Activated CD8-positive, alpha-beta memory T cell treated with anti-CD3 and anti-CD28 coated beads, Interleukin-2, amount 50 U/mL, for 1 hour (primary cell): ENCODE data around the gene DCTN4.
"Not testable (repeated sequence)": the region's sequence is repeated elsewhere in the genome, so short reads cannot be mapped to it uniquely, and the experiment has no call there.

ENCODE experiments used
- DNase-seq: peaks from one replicate; pipeline ENCODE4 v3.0.0-alpha.2; 2020; ENCODE audit errors: extremely low read depth

The DCTN4 gene

DNA sequence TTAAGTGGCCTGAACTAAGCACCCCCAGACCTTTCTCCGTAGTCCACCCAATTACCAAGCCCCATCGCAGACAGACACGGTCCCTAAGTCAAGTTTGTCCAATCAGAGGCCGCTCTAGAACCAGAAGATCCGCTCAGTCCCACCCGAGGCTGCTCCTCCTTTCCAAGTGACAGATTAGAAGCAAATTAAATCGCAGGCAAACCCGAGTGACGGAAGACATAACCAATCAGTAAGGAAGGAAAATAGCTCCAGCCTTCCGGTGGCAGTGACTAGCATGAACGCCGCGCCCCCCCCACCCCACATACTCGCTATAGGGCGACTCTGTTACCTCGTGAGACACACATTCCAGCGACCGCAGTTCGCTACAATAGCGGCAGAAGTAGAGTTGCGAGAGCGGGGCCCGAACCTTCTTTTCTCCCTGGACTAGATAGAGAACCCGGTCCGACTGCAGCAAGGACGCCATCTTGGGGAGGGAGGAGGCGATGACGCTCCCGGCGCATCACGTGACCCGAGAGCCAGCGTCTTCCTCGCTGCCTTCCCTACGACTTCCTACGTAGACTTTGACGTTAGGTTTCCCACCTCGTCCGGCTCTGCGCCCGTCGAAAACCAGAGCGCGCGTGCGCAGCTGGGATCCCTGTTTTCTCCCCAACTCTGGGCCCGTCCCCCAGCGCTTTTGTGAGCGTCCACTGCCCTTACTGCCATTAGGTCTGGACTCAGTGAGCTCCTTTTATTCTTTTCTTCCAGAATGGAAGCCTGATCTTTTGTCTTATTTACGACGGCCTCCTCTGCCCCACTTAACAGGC is at the start of gene DCTN4:
DCTN4 (minus strand) TSS at position 487 of the 803 bp plus-strand sequence; CDS start at position 463, 24 bp downstream.
- peak; percentile 88 for DNase-seq

DNA sequence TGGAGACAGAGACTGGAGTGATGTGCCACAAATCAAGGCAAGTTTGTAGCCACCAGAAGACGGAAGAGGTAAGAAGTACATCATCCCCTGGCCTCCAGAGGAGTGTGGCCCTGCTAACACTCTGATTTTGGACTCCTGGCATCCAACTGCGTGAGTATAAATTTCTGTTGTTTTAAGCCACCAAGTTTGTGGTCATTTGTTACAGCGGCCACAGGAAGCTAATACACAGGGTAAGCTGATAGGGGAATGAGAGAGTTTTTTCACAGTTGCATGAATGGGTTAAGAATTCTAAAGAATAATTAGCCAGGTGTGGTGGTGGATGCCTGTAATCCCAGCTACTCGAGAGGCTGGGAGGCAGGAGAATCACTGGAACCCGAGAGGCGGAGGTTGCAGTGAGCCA is 45.6 kb upstream of the DCTN4 start:
- DNase-seq: no peak

DNA sequence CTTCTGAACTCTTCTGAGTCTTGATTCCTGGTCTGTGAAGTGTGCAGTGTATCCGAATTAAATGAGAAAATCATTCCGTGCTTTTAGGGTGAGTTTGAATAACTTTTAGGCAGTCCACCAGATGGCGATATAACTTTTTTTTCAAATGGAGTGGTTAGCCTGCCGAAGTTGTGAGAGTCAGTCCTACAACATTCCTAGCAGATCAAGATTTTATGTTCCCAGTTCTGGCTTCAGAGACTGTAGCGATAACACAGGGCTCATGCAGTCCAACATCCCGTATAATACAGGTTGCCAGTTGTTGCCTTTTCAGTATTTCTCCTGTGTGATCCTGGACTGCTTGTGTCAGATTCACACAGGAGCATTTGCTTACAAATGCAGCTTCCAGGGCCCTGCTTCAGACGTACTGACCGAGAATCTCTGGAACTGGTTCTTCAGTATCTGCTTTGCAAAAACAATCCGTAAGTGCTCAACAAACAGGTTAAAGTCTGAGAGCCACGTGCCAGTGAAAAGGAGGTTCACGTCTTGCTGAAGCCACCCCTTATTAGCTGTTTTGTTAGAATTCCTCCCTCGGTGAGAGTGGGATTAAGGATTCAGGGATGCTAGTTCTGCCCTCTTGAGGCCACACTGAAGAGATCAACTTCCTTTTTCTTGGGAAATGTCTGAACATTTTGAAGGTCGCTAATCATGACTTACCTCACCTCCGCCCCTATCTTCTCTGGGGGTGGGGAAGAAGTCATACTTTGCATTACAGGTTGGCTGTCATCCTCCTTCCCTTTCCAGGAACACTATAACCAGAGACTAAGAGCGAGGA is 42.5 kb upstream of the DCTN4 start:
- DNase-seq: no peak

DNA sequence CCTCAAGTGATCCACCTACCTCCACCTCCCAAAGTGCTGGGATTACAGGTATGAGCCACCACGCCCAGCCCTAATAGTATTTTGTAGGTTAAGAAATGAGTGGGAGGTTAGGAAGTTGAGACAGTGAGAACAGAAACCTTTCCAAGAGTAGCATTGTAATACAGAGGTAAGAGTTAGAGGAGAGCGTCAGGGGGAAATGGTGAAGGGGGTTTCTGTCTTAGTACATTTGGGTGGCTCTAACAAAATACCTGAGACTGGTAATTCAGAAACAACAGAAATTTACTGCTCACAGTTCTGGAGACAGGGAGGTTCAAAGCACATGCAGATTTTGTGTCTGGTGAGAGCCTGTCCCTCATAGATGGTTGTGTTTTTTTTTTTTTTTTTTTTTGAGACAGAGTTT is 38.6 kb upstream of the DCTN4 start:
- DNase-seq: no peak

DNA sequence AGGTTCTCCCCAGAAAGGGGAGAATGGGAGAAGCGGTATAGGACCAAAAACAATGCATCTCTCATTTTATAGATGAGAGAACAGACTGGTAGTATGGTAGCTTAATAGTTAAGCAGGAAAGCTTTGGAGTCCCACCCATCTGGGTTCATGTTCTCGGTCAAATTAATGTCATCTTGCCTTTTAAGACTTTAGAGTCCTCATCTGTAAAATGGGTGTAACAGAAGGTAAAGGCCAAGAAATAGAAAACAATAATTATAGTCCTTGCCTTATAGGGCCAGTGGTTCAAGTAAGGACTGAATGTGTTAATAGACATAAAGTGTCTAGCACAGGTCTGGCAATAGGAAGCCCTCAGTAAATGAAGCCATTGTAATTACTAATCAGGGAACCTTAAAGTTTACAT is 36.1 kb upstream of the DCTN4 start:
- DNase-seq: no peak

DNA sequence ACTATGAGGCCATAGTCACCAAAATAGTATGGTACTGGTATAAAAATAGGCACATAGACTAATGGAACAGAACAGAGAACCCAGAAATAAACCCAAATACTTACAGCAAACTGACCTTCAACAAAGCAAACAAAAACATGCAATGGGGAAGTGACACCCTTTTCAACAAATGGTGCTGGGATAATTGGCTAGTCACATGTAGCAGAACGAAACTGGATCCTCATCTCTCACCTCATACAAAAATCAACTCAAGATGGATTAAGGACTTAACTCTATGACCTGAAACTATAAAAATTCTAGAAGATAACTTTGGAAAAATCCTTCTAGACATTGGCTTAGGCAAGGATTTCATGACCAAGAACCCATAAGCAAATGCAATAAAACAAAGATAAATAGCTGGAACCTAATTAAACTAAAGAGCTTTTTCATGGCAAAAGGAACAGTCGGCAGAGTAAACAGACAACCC is 34.6 kb upstream of the DCTN4 start:
- not testable (repeated sequence) for DNase-seq

DNA sequence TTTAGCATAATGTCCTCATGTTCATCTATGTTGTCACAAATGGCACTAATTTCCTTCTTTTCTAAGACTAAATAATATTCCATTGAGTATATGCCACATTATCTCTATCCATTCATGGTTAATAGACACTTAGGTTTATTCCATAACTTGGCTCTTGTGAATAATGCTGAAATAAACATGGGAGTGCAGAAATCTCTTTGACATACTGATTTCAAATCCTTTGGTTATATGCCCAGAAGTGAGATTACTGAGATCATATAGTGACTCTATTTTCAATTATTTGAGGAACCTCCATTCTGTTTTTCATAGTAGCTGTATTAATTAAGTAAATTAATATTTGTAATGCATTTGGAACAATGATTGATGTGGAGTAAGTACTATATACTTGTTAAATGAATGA is 32.7 kb upstream of the DCTN4 start:
- no peak for DNase-seq

DNA sequence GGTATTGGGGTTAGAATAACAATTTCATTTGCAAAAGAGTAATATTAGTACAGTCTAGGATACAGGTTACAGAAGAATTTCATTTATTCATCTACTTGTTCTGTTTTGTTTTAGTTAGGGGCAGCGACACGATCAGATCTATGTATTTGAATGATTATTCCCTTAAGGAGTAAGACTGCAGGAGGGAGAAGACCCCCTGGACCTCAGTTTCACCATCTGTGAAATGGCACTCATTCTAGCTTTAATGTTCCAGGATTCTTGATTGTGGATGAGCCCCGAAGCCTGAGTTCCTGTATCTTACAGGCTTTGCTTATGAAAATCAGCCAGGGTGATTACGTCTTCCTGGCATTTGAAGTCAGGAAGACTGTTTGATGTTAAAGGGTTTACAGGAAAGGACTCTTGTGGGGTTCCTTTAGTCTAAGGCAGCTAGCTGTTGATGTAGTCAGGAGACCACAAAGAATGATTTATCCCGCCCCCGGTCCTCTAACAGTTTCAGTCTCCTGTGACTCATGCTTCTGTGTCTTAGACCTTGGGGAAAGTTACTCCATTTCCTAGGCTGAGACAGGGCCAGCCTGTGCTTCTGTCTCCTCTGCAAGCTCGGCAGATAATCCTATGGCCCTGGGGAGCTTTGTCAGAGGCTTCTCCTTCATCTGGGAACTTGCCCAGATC is 31.3 kb upstream of the DCTN4 start:
- DNase-seq: peak; percentile 40

DNA sequence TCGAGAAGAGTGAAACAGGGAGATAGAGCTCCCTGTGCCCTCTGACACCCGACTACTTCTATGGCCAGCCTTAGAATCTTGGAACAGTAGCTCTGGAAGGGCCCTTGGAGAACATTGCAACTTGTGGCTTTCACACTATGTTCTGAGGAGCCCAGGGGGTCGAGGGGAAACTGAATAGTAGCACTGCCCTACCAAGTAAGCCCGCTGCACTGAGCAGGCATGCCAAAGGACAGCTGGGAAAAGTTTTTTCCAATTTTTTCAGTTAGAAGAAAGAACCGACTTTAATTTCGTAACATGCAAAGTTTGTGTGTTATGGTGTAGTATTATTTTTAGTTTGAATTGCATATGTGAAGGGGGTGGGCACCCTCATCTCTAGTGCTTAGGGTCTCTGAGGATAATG is 30.6 kb upstream of the DCTN4 start:
- DNase-seq: no peak

DNA sequence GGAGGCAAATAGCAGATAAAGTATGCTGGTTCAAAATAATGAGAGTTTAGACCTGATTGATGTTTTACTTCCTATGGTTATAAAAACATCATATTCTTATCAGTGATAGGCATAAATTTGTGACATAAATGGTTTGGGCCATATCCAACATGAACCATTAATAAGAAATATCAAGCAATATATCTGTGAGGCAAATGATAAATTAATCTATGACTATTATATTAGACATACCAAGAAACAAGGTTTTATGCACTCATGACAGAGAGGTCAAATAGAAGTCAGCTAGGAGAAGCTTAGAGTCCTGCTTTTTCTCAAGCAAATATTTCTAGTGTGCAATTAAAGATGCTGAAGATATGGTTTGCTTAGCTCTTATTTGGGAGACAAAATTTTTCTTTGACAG is 30.2 kb upstream of the DCTN4 start:
- no peak for DNase-seq

DNA sequence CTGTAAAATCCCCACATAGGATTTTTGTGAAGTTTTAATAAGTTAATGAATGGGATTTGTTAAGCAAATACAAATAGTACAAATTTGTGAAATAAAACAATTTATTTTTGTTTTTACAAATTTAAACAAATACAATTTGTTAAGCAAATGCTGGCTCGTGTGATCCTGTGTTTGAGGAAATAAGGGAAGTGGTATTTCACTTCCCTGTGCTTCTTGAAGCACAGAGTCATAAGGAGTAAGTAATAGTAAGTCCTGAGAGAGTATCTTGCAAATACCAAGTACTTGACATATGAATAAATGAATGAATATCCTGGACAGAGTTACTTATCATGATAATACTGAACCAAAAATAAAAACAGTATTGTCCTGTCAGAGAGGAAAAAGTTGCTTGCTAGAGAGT is 28.8 kb upstream of the DCTN4 start:
- DNase-seq: no peak

DNA sequence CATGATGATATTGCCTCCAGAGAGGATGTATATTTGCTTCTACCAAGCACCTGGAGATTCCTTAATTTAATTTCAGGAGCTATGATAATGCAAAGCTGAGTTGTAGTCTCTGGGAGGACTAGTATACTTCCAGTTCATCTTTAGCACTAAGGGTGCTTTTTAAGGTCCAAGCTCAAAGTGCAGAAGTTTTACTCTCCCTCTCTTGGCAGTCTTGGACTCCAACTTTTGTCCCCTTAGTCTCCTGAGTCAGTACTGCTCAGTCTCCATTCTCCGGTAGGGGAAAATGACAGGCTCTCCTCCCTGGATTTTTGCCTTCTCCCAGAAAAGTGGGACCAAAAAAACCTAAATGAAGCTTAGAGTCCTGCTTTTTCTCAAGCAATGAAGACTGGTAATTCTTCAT is 28.1 kb upstream of the DCTN4 start:
- no peak for DNase-seq

DNA sequence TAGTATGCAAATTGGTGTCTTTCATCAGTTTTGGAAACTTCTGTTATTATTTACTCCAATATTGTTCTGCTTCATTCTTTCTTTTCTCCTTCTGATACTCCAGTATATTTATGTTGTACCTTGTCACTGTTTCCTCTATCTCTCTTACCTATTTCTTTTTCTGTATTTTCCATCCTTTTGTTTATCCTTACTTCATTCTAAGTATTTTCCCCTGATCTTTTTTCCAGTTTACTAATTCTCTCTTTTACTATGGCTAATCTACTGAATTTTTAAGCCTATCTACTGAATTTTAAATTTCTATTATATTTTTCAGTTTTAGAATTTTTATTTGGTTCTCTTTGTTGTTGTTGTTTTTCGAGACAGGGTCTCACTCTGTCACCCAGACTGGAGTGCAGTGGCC is 27.1 kb upstream of the DCTN4 start:
- no peak for DNase-seq

DNA sequence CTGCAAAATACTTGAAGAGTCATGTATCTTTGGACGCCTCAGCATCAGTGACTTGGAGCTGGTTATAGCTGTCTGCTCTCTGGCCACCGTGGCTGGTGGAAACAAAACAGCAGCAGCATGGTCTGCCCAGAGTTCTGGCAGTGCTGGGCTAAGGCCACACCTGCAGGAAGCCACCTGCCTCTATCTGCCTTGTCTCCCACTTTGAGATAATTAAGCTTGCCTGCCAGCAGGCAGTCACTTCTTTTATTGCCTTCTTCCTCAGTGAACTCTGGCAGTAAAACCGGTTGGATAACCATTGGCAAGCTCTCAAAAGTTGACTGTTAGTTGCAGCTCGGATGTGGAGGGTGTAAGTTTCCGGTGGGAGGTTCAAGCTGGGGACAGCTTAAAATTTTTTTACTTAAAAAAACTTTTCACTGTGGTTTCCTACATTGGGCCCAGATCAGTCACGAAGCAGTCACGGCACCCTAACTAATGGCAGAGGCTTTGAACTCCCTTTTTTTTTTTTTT is 24.7 kb upstream of the DCTN4 start:
- DNase-seq: peak; percentile 35

DNA sequence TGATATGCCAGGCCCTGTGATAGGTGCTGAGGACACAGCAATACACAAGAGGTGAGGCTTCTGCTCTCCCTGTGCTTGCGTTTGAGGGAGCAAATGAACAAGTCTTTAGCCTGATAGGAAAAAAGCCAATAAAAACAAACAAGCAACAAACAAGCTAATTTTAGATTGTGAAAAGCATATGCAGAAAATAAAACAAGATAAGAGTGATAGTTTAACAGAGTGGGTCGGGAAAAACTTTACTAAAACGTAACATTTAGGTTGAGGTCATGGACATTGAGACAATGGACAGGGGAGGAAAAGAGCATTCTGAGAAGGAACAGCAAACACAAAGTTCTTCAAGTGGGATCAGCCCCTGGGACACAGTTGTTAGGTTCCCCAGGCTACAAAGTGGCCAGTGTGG is 24.0 kb upstream of the DCTN4 start:
- DNase-seq: no peak

DNA sequence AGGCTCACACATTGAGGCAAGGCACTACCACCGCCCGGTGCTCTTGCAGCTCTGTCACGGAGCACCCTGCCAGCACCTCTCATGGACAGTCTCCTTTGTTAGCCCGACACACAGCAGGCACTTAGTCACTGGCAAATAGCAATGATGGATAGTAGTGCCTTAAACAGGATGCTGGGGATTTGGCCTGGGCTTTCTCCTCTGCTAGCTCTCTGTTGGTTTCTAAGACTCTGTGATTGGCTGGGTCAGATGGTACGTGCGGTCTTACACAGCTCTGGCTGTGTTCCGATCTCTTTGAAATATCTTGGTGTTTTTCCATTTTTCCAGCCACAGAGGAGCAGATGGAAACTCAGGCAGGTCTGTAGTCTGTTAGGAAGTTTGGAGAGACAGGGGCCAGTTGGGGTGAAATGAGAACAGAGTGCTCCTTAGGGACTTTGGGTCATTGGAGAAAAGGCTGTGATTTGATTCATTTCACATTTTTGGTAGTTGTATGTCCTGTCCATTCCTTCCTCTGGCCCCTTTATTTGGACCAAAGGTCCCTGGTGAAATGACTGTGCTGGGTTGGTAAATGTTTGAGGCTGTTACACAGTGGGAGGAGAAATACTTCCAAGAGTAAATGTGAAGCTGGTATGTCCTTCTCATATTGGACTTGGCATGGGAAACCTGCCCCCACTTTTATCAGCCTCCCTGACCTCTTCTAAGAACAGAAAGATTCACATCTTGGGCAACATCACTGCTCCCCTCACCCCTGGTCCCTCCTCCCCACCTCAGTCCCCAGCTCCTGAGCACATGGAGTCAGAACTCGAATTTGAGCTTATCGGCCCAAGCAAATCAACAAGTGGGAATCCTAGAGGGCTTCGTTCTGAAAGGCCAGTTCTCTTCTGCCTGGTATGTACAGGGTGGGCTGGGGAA is 23.1 kb upstream of the DCTN4 start:
- DNase-seq: no peak

DNA sequence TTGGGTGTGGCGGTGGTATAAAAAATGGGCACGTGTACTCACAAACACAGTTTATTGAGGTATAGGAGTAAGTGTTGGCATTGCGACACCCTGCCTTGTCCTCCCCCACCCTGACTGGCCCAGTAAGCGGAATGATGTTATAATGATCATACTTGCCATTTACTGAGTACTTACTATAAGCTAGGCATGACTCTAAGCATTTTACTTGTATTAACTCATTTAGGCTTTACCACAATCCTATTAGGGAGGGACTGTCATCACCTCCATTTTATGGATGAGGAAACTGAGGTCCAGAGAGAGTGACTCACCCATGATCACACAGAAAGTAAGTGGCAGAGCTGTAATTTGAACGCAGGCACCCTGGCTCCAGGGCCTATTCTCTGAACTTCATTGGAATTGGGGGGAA is 22.0 kb upstream of the DCTN4 start:
- no peak for DNase-seq

DNA sequence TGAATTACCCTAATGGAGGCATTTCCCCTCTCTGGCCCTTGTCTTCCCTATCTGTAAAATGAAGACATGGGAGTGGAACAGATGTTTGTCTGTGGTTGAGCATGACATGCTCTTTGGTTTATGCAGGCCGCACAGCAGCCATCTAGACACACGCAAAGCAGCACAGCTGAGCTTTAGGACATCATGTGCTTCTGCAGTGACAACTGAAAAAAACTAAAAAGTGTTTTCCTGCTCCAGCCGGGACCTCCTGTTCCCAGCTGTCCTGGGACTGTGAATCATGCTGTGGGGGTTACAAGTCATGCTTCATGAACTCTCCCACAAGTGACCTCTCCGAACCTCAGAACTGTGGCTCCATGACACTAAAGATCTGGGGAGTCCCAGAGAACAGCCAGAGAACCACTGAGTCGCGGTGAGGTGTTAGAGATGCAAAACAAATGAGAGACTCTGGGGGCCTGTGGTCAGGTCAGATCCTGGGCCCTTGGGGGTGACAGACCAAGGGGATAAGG is 21.4 kb upstream of the DCTN4 start:
- DNase-seq: no peak

DNA sequence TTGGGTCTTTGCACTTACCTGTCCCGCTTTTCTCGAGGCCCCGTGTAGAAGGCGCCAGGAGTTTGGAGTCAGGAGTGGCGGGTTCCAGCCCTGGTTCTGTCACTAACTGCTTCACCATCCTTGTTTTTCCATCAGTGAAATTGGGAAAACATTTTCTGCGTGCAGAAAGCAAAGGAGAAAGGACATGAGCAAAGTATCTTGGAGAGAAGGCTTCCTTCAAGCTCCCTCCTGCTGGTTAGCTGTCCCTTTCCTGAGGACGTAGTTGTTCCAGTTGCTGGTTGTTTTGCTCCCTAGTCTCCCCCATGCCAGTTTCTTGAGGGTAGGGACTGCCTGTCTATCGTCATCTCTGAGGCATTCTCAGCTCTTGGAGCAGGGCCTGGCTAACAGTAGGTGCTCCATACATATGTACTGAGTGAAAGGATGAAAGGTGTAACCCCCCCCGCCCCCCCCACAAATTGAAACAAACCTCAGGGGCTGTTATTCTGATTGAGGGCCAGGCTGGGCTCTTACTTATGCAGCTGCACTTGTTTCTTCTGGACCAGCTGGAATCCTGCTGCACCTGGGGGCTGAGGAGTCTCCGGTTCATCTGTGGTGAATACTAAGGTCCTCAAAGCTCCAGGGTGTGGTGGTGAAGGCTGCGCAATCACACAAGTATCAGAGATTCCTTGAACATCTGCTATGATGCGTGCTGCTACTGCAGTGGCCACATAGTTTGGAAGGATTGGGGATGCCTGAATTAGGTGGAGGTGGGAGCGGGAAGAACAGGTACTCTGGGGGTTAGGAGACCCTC is 20.8 kb upstream of the DCTN4 start:
- no peak for DNase-seq
